Measurements from ENCODE around the gene ARAP1.

The ARAP1 gene

GRCh38 chr11:72759468-72759985 is 7.3 kb upstream of the ARAP1 start:
- Histone ChIP-seq H3K36me3 (ENCODE audit: control insufficient read depth, insufficient read depth, low read length) (peaks cover 16% of the 10 kb centered on the region), H3K9me3 (ENCODE audit: control insufficient read depth, low read length) (peaks cover 10% of the 10 kb centered on the region), H3K4me3 (ENCODE audit: extremely low read depth, insufficient read depth, low read length, poor library complexity, severe bottlenecking) (no peak overlapping the region), H3K4me1 (ENCODE audit: control insufficient read depth, insufficient read depth, low read length, poor library complexity, severe bottlenecking) (peaks cover 20% of the 10 kb centered on the region), H3K27ac (ENCODE audit: low read depth, low read length, severe bottlenecking) (no peak overlapping the region)
- WGBS, 2 experiments (ENCODE audit: insufficient coverage in 2 of 2) = 83% methylated on average over 1 of the region's 8 CpGs; no CpG with 5 or more reads in 1 of the 2 experiments

GRCh38 chr11:72758690-72759389 is 6.6 kb upstream of the ARAP1 start:
- Histone ChIP-seq H3K4me3 (ENCODE audit: extremely low read depth, insufficient read depth, low read length, poor library complexity, severe bottlenecking) (no peak overlapping the region), H3K27ac (ENCODE audit: low read depth, low read length, severe bottlenecking) (no peak overlapping the region)

GRCh38 chr11:72758304-72758689 is 6.1 kb upstream of the ARAP1 start:
- no peak overlapping the region for H3K27ac ChIP-seq (ENCODE audit: low read depth, low read length, severe bottlenecking)
- peaks cover 16% of the 10 kb centered on the region for H3K36me3 ChIP-seq (ENCODE audit: control insufficient read depth, insufficient read depth, low read length)
- H3K9me3 ChIP-seq (ENCODE audit: control insufficient read depth, low read length) = peaks cover 10% of the 10 kb centered on the region
- H3K4me1 ChIP-seq (ENCODE audit: control insufficient read depth, insufficient read depth, low read length, poor library complexity, severe bottlenecking) = peaks cover 23% of the 10 kb centered on the region
- 96 to 97% methylated on average over 4 to 7 of the region's 7 CpGs for WGBS, 2 experiments (ENCODE audit: insufficient coverage in 2 of 2)
- no peak overlapping the region for H3K4me3 ChIP-seq (ENCODE audit: extremely low read depth, insufficient read depth, low read length, poor library complexity, severe bottlenecking)

More at GRCh38 chr11:72758690-72759389, 6.6 kb upstream of the ARAP1 start:
- peaks cover 16% of the 10 kb centered on the region for H3K36me3 ChIP-seq (ENCODE audit: control insufficient read depth, insufficient read depth, low read length)
- peaks cover 20% of the 10 kb centered on the region for H3K4me1 ChIP-seq (ENCODE audit: control insufficient read depth, insufficient read depth, low read length, poor library complexity, severe bottlenecking)
- whole genome bisulfite sequencing, 2 experiments (ENCODE audit: insufficient coverage in 2 of 2) = 93 to 94% methylated on average over 14 to 17 of the region's 17 CpGs
- H3K9me3 ChIP-seq (ENCODE audit: control insufficient read depth, low read length) = peaks cover 10% of the 10 kb centered on the region

DNA sequence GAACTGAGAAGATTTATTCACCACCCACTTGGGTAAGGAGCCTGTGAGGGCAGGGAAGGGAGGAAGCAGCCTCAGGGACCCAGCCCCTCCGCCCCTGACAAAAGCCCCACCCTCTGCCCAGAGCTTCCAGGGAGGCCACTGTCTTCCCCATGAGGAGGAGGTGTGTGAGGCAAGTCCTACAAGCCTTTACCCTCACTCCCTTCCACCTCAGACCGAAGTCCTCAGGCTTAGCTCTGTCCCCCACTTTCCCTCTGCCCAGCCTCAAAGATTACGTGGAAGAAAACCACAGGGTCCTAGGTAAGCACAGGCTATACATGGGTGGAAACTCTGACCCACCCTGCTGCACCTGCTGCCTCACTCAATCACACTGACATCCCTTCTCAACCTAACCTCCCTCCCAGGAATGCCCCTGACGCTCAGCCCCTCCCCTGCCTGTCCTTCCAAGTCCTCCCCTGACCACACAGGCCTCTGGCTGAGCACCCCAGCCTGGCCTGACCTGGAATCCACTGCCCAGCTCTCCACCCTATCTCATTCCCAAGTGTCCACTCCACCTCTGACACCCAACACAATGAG is 3.6 kb upstream of the ARAP1 start:
- H3K4me1 ChIP-seq (ENCODE audit: control insufficient read depth, insufficient read depth, low read length, poor library complexity, severe bottlenecking) = peaks cover 35% of the 10 kb centered on the region
- 88 to 100% methylated on average over 2 to 3 of the region's 4 CpGs for WGBS, 2 experiments (ENCODE audit: insufficient coverage in 2 of 2)
- no peak overlapping the region for H3K27ac ChIP-seq (ENCODE audit: low read depth, low read length, severe bottlenecking)
- no peak overlapping the region for H3K4me3 ChIP-seq (ENCODE audit: extremely low read depth, insufficient read depth, low read length, poor library complexity, severe bottlenecking)
- H3K9me3 ChIP-seq (ENCODE audit: control insufficient read depth, low read length) = peaks cover 2% of the 10 kb centered on the region
- peaks cover 16% of the 10 kb centered on the region for H3K36me3 ChIP-seq (ENCODE audit: control insufficient read depth, insufficient read depth, low read length)

DNA sequence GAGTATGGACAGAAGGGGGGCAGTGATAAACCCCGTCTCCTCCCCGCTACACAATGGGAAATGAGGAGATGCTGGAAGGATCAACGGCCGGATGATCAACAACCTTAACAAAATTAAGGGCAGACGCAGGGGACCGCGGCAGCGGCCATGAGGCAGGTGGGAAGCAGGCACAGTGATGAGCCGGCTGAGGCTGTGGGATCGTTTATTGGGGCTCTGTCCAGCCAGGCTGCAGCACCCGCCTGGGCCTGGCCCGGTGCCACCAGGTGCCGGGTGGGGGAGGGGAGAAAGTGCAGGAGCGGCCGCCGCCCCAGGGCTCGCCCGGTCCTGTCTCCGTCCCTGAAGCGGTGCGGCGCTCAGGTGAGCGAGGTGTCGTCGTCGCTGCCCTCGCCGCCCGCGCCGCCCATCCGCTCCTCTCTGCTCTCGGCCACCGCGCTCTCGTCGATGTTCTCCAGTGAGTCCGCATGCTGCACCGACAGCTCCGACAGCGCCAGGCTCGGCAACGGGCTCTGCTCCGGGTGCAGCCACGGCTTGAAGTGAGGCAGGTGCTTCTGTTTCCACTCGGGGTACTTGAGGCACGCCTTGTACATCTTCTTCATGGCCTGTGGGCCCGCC is 2.4 kb upstream of the ARAP1 start:
- Histone ChIP-seq H3K4me3 (ENCODE audit: extremely low read depth, insufficient read depth, low read length, poor library complexity, severe bottlenecking) (no peak overlapping the region), H3K36me3 (ENCODE audit: control insufficient read depth, insufficient read depth, low read length) (peaks cover 16% of the 10 kb centered on the region), H3K4me1 (ENCODE audit: control insufficient read depth, insufficient read depth, low read length, poor library complexity, severe bottlenecking) (peaks cover 44% of the 10 kb centered on the region), H3K27ac (ENCODE audit: low read depth, low read length, severe bottlenecking) (no peak overlapping the region), H3K9me3 (ENCODE audit: control insufficient read depth, low read length) (no peaks in the 10 kb centered on the region)
- WGBS, 2 experiments (ENCODE audit: insufficient coverage in 2 of 2) = 95 to 96% methylated on average over 39 to 45 of the region's 48 CpGs

GRCh38 chr11:72754149-72754543 is 1.9 kb upstream of the ARAP1 start:
- no peaks in the 10 kb centered on the region for H3K9me3 ChIP-seq (ENCODE audit: control insufficient read depth, low read length)
- peaks cover 16% of the 10 kb centered on the region for H3K36me3 ChIP-seq (ENCODE audit: control insufficient read depth, insufficient read depth, low read length)
- no peak overlapping the region for H3K27ac ChIP-seq (ENCODE audit: low read depth, low read length, severe bottlenecking)
- peaks cover 41% of the 10 kb centered on the region for H3K4me1 ChIP-seq (ENCODE audit: control insufficient read depth, insufficient read depth, low read length, poor library complexity, severe bottlenecking)
- WGBS, 2 experiments (ENCODE audit: insufficient coverage in 2 of 2) = 88 to 90% methylated on average over 5 to 6 of the region's 8 CpGs
- H3K4me3 ChIP-seq (ENCODE audit: extremely low read depth, insufficient read depth, low read length, poor library complexity, severe bottlenecking) = no peak overlapping the region

- H3K4me1 ChIP-seq (ENCODE audit: control insufficient read depth, insufficient read depth, low read length, poor library complexity, severe bottlenecking) = peaks cover 35% of the 10 kb centered on the region
- H3K27ac ChIP-seq (ENCODE audit: low read depth, low read length, severe bottlenecking) = no peak overlapping the region
- H3K9me3 ChIP-seq (ENCODE audit: control insufficient read depth, low read length) = no peaks in the 10 kb centered on the region
- 91 to 98% methylated on average over 8 of the region's 9 CpGs for WGBS, 2 experiments (ENCODE audit: insufficient coverage in 2 of 2)
- H3K36me3 ChIP-seq (ENCODE audit: control insufficient read depth, insufficient read depth, low read length) = peaks cover 14% of the 10 kb centered on the region
- H3K4me3 ChIP-seq (ENCODE audit: extremely low read depth, insufficient read depth, low read length, poor library complexity, severe bottlenecking) = no peak overlapping the region
Measured at GRCh38 chr11:72753341-72754148, 1.3 kb upstream of the ARAP1 start.

- Histone ChIP-seq H3K4me3 (ENCODE audit: extremely low read depth, insufficient read depth, low read length, poor library complexity, severe bottlenecking) (peak overlapping the region; percentile 76), H3K36me3 (ENCODE audit: control insufficient read depth, insufficient read depth, low read length) (peaks cover 9% of the 10 kb centered on the region), H3K27ac (ENCODE audit: low read depth, low read length, severe bottlenecking) (peak overlapping the region; percentile 8), H3K9me3 (ENCODE audit: control insufficient read depth, low read length) (no peaks in the 10 kb centered on the region), H3K4me1 (ENCODE audit: control insufficient read depth, insufficient read depth, low read length, poor library complexity, severe bottlenecking) (peaks cover 30% of the 10 kb centered on the region)
- WGBS, 2 experiments (ENCODE audit: insufficient coverage in 2 of 2) = 27 to 35% methylated on average over 12 to 14 of the region's 19 CpGs
Measured at GRCh38 chr11:72751116-72752087, 806 bp downstream of the ARAP1 start.

- Histone ChIP-seq H3K4me3 (ENCODE audit: extremely low read depth, insufficient read depth, low read length, poor library complexity, severe bottlenecking) (peak overlapping the region; percentile 76), H3K9me3 (ENCODE audit: control insufficient read depth, low read length) (no peaks in the 10 kb centered on the region), H3K27ac (ENCODE audit: low read depth, low read length, severe bottlenecking) (no peak overlapping the region), H3K36me3 (ENCODE audit: control insufficient read depth, insufficient read depth, low read length) (peaks cover 9% of the 10 kb centered on the region), H3K4me1 (ENCODE audit: control insufficient read depth, insufficient read depth, low read length, poor library complexity, severe bottlenecking) (peaks cover 30% of the 10 kb centered on the region)
- 85 to 100% methylated on average over 1 of the region's 2 CpGs for WGBS, 2 experiments (ENCODE audit: insufficient coverage in 2 of 2)
Measured at GRCh38 chr11:72750556-72751115, 1.6 kb downstream of the ARAP1 start.

All from mesodermal cell (in vitro differentiated cells).